HG03064 (cell line): ENCODE data around the gene RNLS.

ENCODE experiments used
- ATAC-seq: cut with Tn5 transposase; IDR thresholded peaks from one replicate; pipeline ENCODE4 v1.9.1; 2021; ENCODE audit warnings: low read depth; ENCODE audit not compliant: unreplicated experiment

The RNLS gene

DNA sequence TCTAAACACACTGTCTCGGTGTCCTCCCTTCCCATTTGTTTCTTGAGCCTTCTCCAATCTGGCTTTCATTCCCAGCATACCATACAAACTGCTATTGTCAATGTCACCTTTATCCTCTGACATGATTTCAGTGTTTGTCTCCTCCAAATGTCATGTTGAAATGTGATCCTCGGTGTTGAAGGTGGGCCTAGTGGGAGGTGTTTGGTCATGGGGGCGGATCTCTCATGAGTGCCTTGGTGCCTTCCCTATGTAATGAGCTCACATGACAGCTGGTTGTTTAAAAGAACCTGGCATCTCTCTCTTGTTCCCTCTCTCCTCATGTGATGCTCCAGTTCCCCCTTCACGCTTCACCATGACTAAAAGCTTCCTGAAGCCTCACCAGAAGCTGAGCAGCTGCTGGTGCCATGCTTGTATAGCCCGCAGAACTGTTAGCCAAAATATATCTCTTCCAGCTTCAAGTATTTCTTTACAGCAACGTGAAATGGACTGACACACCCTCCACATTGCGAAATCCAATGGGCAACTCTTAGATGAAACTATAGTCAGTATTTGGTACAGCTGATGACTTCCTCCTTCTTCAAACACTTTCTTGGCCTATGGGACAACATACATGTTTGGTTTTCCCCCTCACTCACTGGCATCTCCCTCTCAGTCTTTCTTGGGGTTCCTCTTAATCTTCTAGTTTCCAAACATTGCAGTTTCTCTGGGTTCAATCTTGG, 27.8 kb downstream of the RNLS start:
- no peak for ATAC-seq

DNA sequence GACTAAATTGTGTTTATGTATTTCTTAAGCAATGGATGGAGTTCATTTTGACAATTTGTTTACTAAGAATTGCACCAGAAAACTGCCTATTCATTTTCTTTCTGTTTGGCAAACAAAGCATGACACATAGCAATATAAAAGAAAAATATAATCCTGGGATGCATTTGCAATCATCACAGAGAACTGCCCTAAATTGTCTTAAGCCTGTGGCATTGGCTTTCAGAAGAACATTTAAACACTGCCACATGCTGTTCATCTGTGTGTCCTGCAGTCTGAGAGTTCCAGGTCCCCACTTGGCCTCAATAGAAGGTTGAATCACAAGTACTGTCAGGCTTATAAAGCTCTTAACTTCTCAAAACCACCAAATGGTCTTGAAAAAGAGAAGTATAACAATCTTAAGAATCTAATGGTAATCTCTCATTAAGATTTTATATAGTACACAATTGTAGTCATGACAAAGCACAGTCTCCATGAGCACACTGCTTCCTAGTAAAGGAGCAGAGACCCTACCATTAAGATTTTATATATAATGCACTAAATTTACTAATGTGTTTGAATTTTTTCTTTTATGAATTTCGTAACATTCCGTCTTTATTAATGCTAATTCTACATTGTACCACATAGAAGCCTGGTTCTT, 29.9 kb downstream of the RNLS start:
- ATAC-seq = peak; percentile 74

DNA sequence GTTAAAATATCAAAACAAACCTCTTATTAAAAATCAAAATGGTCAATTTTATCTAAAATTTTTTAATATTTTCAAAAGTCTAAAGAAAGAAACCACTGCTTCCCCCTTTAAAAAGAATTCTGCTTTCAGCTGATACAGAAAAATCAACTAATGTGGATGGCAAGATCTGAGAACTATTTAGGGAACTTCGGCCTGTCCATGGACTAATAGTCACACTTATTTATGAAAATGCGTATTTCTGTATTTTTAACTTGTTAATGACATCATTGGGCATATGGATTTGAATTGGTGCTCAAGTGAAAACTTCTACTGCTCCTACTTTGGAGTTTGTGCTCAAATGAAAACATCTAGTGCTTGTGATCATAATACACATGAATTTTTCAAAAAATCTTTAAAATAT, 31.9 kb downstream of the RNLS start:
- no peak for ATAC-seq

DNA sequence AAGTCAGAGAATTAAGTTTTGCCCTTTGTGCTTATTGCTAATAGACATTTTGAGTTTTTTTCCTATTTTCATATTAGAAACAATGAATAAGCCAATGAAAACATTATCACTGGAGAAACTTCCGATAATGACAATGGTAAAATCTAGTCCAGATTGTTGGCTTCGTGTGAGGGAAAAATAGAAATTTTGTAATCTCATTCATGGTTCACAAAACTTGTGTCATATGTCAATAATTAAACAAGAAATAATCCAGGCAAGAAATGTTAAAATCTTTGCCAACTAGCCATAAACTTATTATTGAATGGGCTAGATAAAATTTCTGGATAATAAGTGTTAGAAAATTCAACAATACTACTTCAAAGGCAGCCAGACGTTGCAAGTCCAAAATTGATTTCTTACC, 36.6 kb downstream of the RNLS start:
- ATAC-seq = no peak

DNA sequence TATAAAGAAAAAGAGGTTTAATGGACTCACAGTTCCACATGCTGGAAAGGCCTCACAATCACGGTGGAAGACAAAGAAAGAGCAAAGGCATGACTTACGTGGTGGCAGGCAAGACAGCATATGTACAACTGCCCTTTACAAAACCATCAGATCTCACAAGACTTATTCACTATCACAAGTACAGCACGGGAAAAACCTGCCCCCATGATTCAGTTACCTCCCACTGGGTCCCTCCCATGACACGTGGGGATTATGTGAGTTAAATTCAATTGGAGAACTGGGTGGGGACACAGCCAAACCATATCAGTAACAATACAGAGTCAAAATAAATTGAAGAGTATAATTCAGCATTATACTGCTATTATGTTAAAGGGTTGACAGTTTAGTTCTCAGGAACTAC, 37.8 kb downstream of the RNLS start:
- ATAC-seq = no peak

DNA sequence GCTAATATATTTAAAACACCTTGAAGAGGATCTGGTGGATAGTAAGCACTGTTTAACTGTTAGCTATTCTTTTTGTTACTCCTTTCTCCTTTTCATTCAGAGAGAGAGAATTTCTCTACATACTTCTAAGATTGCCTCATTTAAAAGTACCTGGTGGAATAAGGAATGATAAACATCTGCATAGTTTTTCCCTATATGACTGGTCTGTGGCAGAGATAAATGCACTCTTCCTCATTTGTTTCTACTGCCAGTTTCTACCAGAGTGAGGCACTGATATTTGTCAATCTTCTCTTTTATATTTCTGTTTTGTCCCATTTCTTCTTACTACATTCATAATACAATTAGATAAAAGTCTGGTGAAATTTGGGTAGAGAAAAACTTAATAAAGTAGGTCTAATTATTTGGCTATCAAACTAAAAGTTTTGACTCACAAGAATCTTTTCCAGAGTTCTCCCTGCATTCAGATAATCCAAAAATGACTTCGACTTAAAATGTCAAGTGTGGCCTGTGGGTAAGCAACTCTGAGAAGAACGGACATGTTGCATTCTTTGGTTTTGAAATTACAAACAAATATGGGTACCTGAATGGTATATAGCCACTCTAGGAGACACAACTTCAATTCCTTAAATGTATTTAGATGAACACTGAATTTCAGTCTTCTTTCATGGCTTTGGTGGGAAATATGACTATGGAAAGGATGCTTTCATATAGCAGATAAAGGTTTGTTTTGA, 38.8 kb downstream of the RNLS start:
- no peak for ATAC-seq

DNA sequence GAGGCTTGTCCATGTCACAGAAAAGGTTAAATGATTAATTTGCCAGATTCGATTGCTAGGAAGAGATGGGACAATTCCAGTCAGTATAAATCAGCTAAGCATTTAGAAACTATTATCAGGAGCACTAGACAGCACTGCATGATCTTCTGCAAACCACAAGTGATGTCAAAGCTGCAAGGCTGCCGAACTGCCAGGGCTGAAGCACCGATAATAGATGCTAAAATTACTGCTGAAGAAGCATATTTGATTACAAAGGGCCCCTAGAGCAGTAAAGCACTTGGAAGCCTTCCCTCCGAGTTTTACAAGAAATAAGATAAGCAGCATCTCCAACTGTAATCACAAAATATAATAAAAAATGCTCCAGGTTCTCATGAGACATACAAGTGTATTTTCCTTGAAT, 40.6 kb downstream of the RNLS start:
- no peak for ATAC-seq

DNA sequence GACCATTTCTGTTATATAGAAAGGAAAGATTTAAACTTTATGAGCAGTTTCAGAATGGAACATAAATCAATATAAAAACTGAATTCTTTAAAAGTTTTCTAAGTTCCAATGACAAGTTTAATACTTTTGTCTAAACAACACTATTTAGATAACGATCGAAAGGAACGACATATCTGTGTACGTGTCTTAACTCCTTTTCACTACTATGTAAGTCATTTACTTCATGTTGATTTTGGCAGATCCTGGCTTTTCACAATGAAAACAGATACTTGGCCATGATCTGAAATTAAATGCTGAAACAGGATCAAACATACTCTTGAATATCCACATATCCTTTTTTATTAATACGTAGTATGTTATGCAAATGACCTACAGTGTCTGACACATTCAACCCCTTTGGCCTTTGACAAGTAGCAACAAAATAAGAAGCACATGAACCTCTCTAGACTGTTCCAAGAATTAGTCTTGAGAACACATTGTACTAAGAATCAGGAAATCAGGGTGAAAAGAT, 41.9 kb downstream of the RNLS start:
- no peak for ATAC-seq

DNA sequence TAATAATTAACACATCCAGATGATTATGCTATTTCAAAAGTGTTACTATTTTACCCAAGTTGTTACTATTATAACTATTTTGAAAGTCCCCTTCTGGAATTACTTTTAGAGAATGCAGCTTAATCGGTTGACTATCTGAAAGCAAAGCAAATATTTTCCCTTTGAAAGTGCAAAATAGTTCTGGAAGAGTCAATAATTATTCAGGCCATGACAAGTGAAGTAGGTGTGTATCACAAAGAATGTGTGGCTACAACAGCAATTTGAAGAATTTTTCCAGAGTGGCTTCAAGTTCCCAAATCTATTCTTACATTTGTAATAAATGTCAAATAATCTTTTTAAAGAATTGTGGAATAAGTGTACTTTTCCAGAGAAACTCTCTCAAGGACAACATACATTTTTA, 42.8 kb downstream of the RNLS start:
- no peak for ATAC-seq

DNA sequence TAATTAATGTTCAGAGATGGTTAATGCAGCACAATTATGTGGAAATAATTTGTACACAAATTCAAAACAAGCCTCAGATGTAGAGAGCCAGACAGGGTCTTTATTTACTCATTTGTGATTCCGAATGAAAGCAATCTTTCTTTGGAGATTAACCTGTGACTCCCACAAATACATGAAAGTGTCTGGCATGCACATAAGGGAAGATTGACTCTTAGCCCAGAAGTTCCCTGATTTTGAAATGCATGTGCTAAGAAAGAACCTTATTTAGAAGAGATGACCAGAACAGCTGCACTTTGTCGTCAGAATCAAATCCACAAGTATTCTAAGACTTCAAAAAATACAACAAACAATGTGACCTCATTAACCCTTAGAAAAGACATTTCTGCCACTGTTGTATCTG, 45.1 kb downstream of the RNLS start:
- no peak for ATAC-seq

DNA sequence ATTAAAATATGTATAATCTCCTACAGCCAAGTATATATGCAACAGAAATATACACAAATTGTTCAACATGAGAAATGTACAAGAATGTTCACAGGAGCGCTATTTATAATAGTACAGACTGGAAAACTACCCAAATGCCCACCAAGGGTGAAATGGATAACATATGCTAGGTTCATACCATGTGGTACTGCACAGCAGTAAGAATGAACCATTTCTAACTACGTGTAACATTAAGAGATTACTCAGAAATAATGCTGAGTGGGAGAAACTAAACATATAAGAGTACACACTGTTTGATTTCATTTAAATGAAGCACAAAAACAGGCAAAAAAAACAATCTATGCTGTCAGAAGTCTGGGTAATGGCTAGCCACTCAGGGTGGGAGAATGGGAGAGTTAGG, 45.8 kb downstream of the RNLS start:
- ATAC-seq = no peak

DNA sequence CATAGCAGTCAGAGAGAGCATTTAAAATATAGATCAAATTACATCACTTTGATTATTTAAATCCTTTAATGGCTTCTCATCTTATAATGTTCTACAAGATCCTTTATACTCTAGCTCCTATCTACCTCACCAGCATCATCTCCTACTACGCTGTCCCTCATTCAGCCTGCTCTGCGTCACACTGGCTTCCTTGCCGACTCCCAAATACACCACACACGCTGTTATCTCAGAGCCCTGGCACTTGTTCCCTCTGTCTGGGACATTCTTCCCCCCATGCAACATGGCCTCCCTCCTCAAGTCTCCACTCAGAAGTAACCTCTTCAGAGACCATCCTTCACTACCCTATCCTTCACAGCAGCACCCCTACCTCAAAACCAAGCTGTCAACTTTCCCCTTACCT, 46.7 kb downstream of the RNLS start:
- no peak for ATAC-seq

DNA sequence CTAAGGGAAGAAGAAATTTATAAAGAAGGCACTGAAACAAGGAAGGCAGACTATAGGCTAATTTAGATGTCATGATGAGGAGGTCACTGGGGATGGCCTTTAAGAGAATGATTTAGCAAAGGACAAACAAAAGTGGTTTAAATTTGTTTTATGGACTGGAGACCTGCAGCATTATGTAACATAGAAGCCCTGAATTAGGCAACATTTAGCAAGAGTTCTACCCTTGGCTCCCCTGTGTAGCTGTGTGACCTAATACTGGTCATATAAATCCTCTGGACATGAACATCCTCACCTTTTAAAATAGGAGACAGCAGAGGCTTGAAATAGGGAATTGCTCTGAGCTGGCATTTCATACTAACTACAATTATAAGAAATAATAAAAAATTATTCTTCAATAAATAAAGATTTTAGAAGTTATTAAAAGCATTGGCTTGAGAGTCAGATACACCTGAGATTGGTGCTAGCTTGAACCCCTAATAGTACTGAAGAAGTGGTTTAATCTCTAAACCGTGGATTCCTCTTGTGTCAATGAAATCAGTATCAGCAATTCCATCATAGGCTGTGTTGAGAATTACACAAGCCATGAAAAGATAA, 48.9 kb downstream of the RNLS start:
- no peak for ATAC-seq

DNA sequence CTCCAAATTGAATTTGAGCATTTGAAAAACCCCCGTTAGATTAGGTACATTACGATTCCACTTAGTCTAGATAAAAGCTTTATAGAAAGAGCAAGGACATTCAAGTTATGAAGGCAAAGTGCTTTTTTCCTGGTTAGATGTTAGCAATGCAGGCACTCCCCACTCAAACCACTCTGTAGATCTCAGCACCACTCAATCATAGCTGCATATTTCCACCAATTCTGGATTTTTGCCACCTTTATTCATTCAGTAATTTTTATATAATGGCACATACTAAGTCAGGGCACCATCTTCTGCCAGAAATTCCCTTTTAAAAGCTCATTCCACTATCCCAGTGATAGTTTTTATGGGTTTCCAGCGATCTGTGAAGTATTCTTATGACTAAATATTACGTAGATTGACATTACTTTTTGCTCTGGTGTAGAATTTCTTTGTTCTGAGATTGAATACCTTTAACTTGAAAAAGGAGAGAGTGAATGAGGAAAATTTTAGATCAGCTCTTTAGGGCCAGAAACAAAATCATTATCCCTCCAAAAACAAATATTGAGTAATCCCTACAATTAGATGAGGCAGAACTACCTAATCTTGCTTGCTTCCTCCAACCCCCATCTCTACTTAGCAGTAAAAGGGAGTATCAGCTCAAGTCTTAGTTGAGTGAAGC, 51.6 kb downstream of the RNLS start:
- no peak for ATAC-seq

DNA sequence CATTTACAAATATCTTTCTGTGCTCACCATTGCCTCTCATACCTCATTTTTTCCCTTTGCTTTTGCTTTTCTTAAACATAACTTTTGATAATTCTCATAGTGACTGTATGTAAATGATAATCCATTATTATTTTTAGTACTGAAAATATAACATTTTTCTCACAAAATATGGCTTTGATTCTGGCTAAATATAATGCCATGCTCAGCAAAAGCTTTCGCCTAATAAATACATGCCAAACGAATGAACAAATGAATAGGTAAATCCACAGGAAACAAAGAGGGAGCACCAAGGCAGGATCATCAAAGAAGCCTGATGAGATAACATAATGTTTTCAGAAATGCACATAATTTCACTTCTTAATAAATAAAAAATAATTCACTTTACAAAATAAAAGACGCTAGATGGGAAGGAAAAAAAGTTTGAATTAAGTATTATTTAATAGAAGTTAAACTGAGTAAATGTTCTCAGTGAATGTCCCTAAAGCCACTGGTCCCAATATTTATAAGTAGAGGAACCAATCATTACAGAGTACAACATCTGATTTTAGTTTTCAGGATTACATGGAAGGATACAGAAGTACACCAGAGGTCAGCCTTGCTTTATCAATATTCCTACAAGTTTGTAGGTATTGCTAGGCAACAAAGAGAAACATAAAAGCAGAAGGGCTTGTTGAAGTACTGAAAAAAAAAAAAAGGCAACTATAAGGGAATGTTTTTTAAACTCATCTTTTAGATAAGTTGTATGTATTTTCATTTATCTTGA, 52.3 kb downstream of the RNLS start:
- no peak for ATAC-seq

DNA sequence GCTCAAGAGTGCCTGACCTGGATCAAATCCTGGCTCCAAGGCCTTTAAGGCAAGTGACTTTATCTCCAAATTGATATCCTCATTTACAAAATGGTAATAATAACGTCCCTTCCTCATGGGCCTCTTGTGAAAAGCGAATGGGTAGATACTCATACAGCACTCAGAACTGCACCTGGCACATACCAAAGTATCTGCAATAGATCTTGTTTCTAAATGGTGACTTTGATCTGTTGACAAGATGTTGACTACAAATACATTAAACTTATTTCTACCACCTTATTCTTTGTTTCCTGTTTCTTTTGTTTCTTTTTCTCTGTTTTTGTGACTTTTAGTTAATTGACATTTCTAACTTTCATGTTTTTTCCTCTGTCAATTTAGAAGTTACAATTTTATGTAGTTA, 53.0 kb downstream of the RNLS start:
- no peak for ATAC-seq

DNA sequence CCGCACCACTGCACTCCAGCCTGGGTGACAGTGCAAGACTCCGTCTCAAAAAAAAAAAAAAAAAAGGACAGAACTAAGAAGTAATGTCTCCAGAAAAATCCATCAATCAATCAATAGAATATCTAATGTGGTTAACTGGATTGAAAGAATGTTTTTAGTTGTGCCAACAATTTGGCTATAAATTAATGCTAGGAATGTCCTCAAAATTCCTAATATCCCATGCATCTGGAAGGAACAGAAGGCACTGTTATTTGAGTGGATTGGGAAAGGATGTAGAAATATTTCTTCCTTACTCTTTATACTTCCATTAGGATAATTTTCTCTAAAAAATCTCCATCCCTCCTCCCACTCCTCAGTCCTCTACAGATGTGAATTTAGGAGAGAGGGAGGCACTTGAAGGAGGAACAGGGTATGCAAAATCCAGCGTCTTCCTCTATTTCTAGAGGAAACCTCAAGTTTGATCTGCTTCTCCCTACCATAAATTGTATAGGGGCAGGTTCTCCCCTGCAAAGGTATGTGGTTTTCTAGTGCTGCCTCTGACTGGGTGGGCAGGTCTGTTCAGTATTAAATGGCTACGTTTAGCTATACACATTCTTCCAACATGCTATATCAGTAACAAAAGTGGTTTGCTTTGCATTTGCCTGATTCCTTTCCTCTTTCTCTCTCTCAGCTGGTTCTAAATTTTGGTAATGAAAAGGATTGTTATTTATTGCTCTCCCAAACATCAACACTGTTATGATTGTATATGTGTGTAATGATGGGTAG, 54.1 kb downstream of the RNLS start:
- no peak for ATAC-seq

DNA sequence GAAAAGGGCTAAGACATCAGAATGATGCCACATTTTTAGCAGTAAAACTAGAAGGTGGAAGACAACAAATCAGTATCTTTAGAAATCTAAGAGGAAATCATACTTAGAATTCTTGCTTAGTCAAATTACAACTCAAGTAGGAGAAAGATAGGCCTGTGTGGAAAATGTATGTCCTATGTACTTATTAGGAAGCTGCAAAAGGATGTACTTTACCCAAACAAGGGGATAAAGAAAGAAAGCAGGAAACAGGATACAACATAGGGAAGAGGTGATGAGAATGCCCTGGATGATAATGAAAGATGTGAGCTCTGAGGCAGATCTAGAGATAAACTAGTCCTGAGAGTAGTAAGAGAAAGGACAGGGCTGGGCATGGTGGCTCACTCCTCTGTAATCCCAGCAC, 54.9 kb downstream of the RNLS start:
- no peak for ATAC-seq

DNA sequence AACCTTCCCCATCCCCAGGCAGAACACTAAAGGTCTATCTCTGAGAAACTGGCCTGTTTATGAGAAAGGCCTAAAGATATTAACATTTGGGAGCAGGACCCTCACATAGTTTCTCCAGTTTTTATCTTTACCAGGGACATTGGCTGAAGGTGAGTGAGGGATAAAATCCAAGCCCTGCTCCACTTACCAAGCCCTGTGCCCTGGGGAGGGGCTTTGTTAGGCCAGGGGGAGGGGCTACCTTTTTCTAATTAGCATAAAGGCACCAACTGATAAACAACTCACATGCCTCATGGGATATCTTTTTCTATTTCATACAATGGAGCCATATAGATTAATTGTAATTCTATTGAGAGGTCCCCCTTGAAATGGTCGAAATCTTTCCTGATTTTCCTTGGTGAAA, 55.9 kb downstream of the RNLS start:
- ATAC-seq = no peak
